ENCODE results near the gene TUBG2.
"Not testable (repeated sequence)": the region's sequence is repeated elsewhere in the genome, so short reads cannot be mapped to it uniquely, and the experiment has no call there.

Gene TUBG2

GRCh38 chr17:42659079-42659931 lies at the start of gene TUBG2:
TUBG2 (plus strand) TSS chr17:42659284; CDS start chr17:42659504, 220 bp downstream.
- peak within 1 kb of the TSS; percentile 90 for H3K4me3 ChIP-seq (ENCODE audit: low read depth, low read length)
- peak; percentile 90 for DNase-seq (ENCODE audit: low read depth)
- TF ChIP-seq, protein P1, sequence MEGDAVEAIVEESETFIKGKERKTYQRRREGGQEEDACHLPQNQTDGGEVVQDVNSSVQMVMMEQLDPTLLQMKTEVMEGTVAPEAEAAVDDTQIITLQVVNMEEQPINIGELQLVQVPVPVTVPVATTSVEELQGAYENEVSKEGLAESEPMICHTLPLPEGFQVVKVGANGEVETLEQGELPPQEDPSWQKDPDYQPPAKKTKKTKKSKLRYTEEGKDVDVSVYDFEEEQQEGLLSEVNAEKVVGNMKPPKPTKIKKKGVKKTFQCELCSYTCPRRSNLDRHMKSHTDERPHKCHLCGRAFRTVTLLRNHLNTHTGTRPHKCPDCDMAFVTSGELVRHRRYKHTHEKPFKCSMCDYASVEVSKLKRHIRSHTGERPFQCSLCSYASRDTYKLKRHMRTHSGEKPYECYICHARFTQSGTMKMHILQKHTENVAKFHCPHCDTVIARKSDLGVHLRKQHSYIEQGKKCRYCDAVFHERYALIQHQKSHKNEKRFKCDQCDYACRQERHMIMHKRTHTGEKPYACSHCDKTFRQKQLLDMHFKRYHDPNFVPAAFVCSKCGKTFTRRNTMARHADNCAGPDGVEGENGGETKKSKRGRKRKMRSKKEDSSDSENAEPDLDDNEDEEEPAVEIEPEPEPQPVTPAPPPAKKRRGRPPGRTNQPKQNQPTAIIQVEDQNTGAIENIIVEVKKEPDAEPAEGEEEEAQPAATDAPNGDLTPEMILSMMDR (IDR thresholded peaks at IDR 0.05; ENCODE audit: insufficient read depth, low read depth, low read length, missing control alignments): no peak

DNA sequence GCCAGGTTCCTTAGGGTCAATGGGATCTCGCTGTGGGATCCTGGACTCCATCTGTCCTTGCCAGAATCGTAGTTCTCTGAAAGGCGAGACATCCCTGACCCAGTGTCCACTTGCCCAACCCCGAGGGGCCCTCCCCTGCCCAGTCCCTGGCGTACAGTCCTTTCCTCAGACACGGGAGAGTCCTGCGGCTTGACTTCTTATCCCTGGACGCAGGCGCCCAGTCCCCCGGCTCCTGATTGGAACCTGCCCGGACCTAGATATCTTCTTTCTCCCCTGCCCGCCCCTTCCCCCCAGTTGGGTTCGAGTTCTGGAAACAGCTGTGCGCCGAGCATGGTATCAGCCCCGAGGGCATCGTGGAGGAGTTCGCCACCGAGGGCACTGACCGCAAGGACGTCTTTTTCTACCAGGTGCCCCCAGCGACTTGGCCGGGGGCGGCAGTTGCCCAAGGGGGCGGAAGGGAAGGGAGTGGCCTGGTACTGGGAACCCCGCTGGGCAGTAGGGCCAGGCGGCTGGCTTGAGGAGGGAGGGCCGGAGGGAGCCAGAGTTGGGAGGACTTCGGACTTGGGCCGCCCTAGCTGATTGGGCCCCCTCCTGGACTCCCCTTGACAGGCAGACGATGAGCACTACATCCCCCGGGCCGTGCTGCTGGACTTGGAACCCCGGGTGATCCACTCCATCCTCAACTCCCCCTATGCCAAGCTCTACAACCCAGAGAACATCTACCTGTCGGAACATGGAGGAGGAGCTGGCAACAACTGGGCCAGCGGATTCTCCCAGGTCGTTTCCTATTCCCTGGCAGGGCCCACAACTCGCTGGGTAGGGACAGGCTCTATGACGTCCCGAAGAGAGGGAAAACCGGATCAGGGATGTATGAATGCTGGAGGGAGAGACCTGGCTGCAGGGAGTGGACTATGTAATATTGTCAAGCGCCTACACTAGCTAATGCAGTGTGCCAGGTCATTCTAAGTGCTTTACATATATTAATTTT lies 49.0 kb upstream of the TUBG2 start:
- DNase-seq (ENCODE audit: low read depth): peak; percentile 18
- H3K4me3 ChIP-seq (ENCODE audit: low read depth, low read length): peak overlapping the region; percentile 100

- TF ChIP-seq, protein P1 (IDR thresholded peaks at IDR 0.05; ENCODE audit: insufficient read depth, low read depth, low read length, missing control alignments): no peak
- DNase-seq (ENCODE audit: low read depth): no peak
- H3K4me3 ChIP-seq (ENCODE audit: low read depth, low read length): no peak overlapping the region
These were observed 47.1 kb upstream of the TUBG2 start for GRCh38 chr17:42612013-42612412.

DNA sequence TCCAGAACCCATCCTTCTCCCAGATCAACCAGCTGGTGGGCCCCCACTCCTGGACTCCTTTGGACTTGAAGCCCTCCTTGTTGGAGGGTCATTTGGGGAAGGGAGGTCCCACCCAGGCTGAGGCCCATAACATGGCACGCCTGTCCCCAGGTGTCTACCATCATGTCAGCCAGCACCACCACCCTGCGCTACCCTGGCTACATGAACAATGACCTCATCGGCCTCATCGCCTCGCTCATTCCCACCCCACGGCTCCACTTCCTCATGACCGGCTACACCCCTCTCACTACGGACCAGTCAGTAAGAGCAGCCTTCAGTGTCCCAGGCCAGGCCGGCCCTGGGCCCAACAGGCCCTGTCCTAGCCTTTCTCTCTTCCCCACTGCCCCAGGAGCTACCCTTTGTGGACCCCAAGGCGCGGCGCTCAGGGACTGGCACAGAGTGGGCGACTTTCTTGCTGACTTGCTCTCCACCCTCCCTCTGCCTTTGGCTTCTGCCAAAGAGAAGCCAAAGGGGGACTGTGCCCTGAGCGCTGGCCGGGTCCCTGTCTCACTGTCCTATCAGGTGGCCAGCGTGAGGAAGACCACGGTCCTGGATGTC lies 45.3 kb upstream of the TUBG2 start:
- no peak overlapping the region for H3K4me3 ChIP-seq (ENCODE audit: low read depth, low read length)
- DNase-seq (ENCODE audit: low read depth): no peak
- TF ChIP-seq, protein P1 (IDR thresholded peaks at IDR 0.05; ENCODE audit: insufficient read depth, low read depth, low read length, missing control alignments): no peak

- DNase-seq (ENCODE audit: low read depth): peak; percentile 83
- TF ChIP-seq, protein P1 (IDR thresholded peaks at IDR 0.05; ENCODE audit: insufficient read depth, low read depth, low read length, missing control alignments): no peak
- H3K4me3 ChIP-seq (ENCODE audit: low read depth, low read length): peak overlapping the region; percentile 62
These were observed 41.1 kb upstream of the TUBG2 start for GRCh38 chr17:42617956-42618431.

- H3K4me3 ChIP-seq (ENCODE audit: low read depth, low read length): peak overlapping the region; percentile 62
- DNase-seq (ENCODE audit: low read depth): peak; percentile 97
- TF ChIP-seq, protein P1 (IDR thresholded peaks at IDR 0.05; ENCODE audit: insufficient read depth, low read depth, low read length, missing control alignments): peak; percentile 24
These were observed 40.5 kb upstream of the TUBG2 start for GRCh38 chr17:42618442-42619150.

DNA sequence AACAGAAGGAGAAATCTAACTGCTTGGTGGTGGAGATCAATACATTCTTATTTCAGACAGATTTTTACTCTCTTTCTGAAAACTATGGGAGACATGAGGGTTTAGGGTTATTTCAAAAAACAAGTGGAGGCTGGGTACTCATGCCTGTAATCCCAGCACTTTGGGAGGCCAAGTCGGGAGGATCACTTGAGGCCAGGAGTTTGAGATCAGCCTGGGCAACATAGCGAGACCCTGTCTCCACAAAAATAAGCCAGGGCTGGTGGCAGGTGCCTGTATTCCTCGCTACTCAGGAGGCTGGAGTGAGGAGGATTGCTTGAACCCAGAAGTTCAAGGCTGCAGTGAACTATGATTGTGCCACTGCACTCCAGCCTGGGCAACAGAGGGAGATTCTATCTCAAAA lies 37.1 kb upstream of the TUBG2 start:
- not testable (repeated sequence) for H3K4me3 ChIP-seq (ENCODE audit: low read depth, low read length); DNase-seq (ENCODE audit: low read depth)

All from GM12865 (cell line).